ENCODE results near the gene KLHL29. TPM values are rescaled to one million over a fixed set of nuclear protein-coding genes. Genes with fewer than 3 reads are reported as not detected.
A peak's percentile ranks its signal among the peaks of the same experiment; 100 is the strongest.

KLHL29 gene
- total RNA-seq, 1 experiment from 2014 or later, result 3.4 TPM

- H3K36me3 ChIP-seq (ENCODE audit: low read depth), result no peaks in the 10 kb centered on the region
- no peak for DNase-seq
- H2AFZ ChIP-seq, result no peak overlapping the region
- intact Hi-C loops (cut with micrococcal nuclease; ENCODE audit: unreplicated experiment), result no loop called here
- no peaks in the 10 kb centered on the region; the same call in 1 of the 2 replicates for H4K20me1 ChIP-seq (ENCODE audit: insufficient read depth)
- BruUV-seq (replicated peaks), result no TSS peak
- H3F3A ChIP-seq (ENCODE audit: insufficient read depth, low read depth), result no peaks in the 10 kb centered on the region
- H3K9me2 ChIP-seq (ENCODE audit: insufficient read depth), result no peaks in the 10 kb centered on the region
- H3K4me1 ChIP-seq (replicated peaks; ENCODE audit: insufficient read depth), result no peaks in the 10 kb centered on the region
- TF ChIP-seq CTCF (conservative IDR thresholded peaks at IDR 0.05) (no peak), EZH2 (IDR thresholded peaks at IDR 0.05; ENCODE audit: low read depth) (no peak)
- H3K4me3 ChIP-seq, result no peak overlapping the region
- no peak overlapping the region for H3K27ac ChIP-seq
- no peak overlapping the region for H3K4me2 ChIP-seq
- no peaks in the 10 kb centered on the region for H3K27me3 ChIP-seq (ENCODE audit: insufficient read depth, low read depth)
- ChIA-PET CTCF (no interaction called here), POLR2A (ENCODE audit: unreplicated experiment) (no interaction called here)
- no peaks in the 10 kb centered on the region for H3K9me3 ChIP-seq (ENCODE audit: insufficient read depth, low read depth)
- no peaks in the 10 kb centered on the region for H3K79me2 ChIP-seq (ENCODE audit: low read depth)
Measured at GRCh38 chr2:23563151-23563550, 178.2 kb downstream of the KLHL29 start.

- H3K36me3 ChIP-seq (ENCODE audit: low read depth), result no peaks in the 10 kb centered on the region
- CTCF ChIA-PET, result no interaction called here
- no peak overlapping the region for H3K27ac ChIP-seq
- H2AFZ ChIP-seq, result no peak overlapping the region
- TF ChIP-seq CTCF (conservative IDR thresholded peaks at IDR 0.05) (no peak), EZH2 (IDR thresholded peaks at IDR 0.05; ENCODE audit: low read depth) (no peak)
- H3F3A ChIP-seq (ENCODE audit: insufficient read depth, low read depth), result no peaks in the 10 kb centered on the region
- H4K20me1 ChIP-seq (ENCODE audit: insufficient read depth), result no peaks in the 10 kb centered on the region; the same call in 1 of the 2 replicates
- no peaks in the 10 kb centered on the region for H3K27me3 ChIP-seq (ENCODE audit: insufficient read depth, low read depth)
- no peaks in the 10 kb centered on the region for H3K79me2 ChIP-seq (ENCODE audit: low read depth)
- no peaks in the 10 kb centered on the region for H3K4me1 ChIP-seq (replicated peaks; ENCODE audit: insufficient read depth)
- no peaks in the 10 kb centered on the region for H3K9me3 ChIP-seq (ENCODE audit: insufficient read depth, low read depth)
- BruUV-seq (replicated peaks), result no TSS peak
- no peaks in the 10 kb centered on the region for H3K9me2 ChIP-seq (ENCODE audit: insufficient read depth)
- intact Hi-C loops (cut with micrococcal nuclease; ENCODE audit: unreplicated experiment), result no loop called here
- peak in 1 of 2 experiments; percentile 5 for DNase-seq
- no peak overlapping the region for H3K4me2 ChIP-seq
- no peak overlapping the region for H3K4me3 ChIP-seq
- POLR2A ChIA-PET (ENCODE audit: unreplicated experiment), result no interaction called here
Measured at GRCh38 chr2:23563673-23564614, 179.0 kb downstream of the KLHL29 start.

GRCh38 chr2:23564615-23564960 is 179.6 kb downstream of the KLHL29 start:
- no peaks in the 10 kb centered on the region for H3K9me2 ChIP-seq (ENCODE audit: insufficient read depth)
- no peaks in the 10 kb centered on the region for H3K4me1 ChIP-seq (replicated peaks; ENCODE audit: insufficient read depth)
- intact Hi-C loops (cut with micrococcal nuclease; ENCODE audit: unreplicated experiment), result no loop called here
- H3K27me3 ChIP-seq (ENCODE audit: insufficient read depth, low read depth), result no peaks in the 10 kb centered on the region
- no peak overlapping the region for H2AFZ ChIP-seq
- TF ChIP-seq EZH2 (IDR thresholded peaks at IDR 0.05; ENCODE audit: low read depth), result no peak
- TF ChIP-seq CTCF (conservative IDR thresholded peaks at IDR 0.05), result no peak
- H3K27ac ChIP-seq, result no peak overlapping the region
- H3K36me3 ChIP-seq (ENCODE audit: low read depth), result no peaks in the 10 kb centered on the region
- no peaks in the 10 kb centered on the region for H3F3A ChIP-seq (ENCODE audit: insufficient read depth, low read depth)
- no peak for DNase-seq
- no peak overlapping the region for H3K4me2 ChIP-seq
- H3K4me3 ChIP-seq, result no peak overlapping the region
- ChIA-PET POLR2A (ENCODE audit: unreplicated experiment) (no interaction called here), CTCF (no interaction called here)
- no TSS peak for BruUV-seq (replicated peaks)
- no peaks in the 10 kb centered on the region for H3K79me2 ChIP-seq (ENCODE audit: low read depth)
- H4K20me1 ChIP-seq (ENCODE audit: insufficient read depth), result no peaks in the 10 kb centered on the region; the same call in 1 of the 2 replicates
- no peaks in the 10 kb centered on the region for H3K9me3 ChIP-seq (ENCODE audit: insufficient read depth, low read depth)
